WI38 (cell line): ENCODE results near the gene AP4B1.

Experiments used
- H3K4me3 ChIP-seq: 2 replicates; pipeline ENCODE4 v1.5.1; 2011; ENCODE audit warnings: low read depth, mild to moderate bottlenecking, control low read depth, low read length
- CTCF ChIP-seq: IDR thresholded peaks from 2 replicates; pipeline ENCODE4 v1.5.1; 2012; ENCODE audit warnings: low read depth, mild to moderate bottlenecking, control low read depth, low read length

The AP4B1 gene

GRCh38 chr1:113917400-113918082, 12.9 kb upstream of the AP4B1 start:
- no peak overlapping the region for H3K4me3 ChIP-seq
- TF ChIP-seq CTCF = no peak

- no peak for TF ChIP-seq CTCF
- H3K4me3 ChIP-seq = no peak overlapping the region
Measured at GRCh38 chr1:113916974-113917373, 12.4 kb upstream of the AP4B1 start.

GRCh38 chr1:113913887-113914664, 9.5 kb upstream of the AP4B1 start:
- no peak for TF ChIP-seq CTCF
- no peak overlapping the region for H3K4me3 ChIP-seq

GRCh38 chr1:113913312-113913668, 8.7 kb upstream of the AP4B1 start:
- no peak overlapping the region for H3K4me3 ChIP-seq
- no peak for TF ChIP-seq CTCF

- H3K4me3 ChIP-seq = no peak overlapping the region
- TF ChIP-seq CTCF = no peak
Measured at GRCh38 chr1:113912594-113913311, 8.2 kb upstream of the AP4B1 start.

- peak overlapping the region; percentile 94 for H3K4me3 ChIP-seq
- no peak for TF ChIP-seq CTCF
Measured at GRCh38 chr1:113905435-113905861, 849 bp upstream of the AP4B1 start.

- peak overlapping the region; percentile 94 for H3K4me3 ChIP-seq
- no peak for TF ChIP-seq CTCF
Measured at GRCh38 chr1:113904293-113904673, 316 bp downstream of the AP4B1 start.
